ENCODE results near the gene CCDC6. TPM values are rescaled to one million over a fixed set of nuclear protein-coding genes. Genes with fewer than 3 reads are reported as not detected.

The CCDC6 gene
- total RNA-seq, 1 experiment from 2014 or later = 58.4 TPM

DNA sequence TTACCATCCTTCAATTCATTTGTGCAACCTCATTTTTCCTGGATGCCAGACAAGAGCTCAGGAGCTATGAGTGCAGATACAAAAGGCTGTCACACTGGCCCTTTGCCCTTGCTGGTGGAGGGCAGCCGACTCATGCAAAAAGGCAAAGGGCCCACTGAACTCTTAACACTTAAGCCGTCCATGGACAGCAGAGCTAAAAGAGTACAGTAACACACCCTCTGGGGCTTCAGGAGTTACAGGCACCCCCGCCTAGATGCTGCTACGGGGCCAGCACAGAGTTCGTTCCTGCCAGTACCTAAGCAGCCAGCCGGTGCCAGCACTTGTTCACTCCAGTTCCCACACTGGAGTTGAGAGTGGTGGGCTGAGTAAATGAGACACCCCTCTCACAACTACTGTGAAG, 83.2 kb downstream of the CCDC6 start:
- Histone ChIP-seq H3K9me3 (ENCODE audit: control insufficient read depth, low read depth, low read length) (no peaks in the 10 kb centered on the region), H3K56ac (ENCODE audit: insufficient read length, low read depth, low read length) (no peak overlapping the region), H4K8ac (replicated peaks; ENCODE audit: insufficient read length, low read depth, low read length) (no peak overlapping the region), H2BK15ac (ENCODE audit: low read depth, low read length) (no peak overlapping the region), H4K91ac (ENCODE audit: insufficient read length, low read depth, low read length) (no peak overlapping the region), H3K9ac (ENCODE audit: extremely low read depth, insufficient read length, low read length) (no peak overlapping the region), H2BK5ac (ENCODE audit: insufficient read length, low read length) (no peak overlapping the region), H3K18ac (ENCODE audit: insufficient read length, low read depth, low read length) (no peak overlapping the region), H3K4me1 (ENCODE audit: insufficient read depth, low read length) (no peaks in the 10 kb centered on the region), H4K5ac (ENCODE audit: insufficient read length, low read depth, low read length) (no peak overlapping the region), H3K23ac (ENCODE audit: insufficient read length, low read depth, low read length) (no peak overlapping the region), H2BK12ac (ENCODE audit: insufficient read length, low read depth, low read length) (no peak overlapping the region), H2BK20ac (ENCODE audit: low read depth, low read length, poor library complexity, severe bottlenecking) (no peak overlapping the region), H3K4ac (ENCODE audit: low read depth, low read length) (no peak overlapping the region), H2BK120ac (ENCODE audit: low read depth, low read length, poor library complexity, severe bottlenecking) (no peak overlapping the region), H3K23me2 (ENCODE audit: insufficient read length, low read depth, low read length, poor library complexity, severe bottlenecking) (no peaks in the 10 kb centered on the region), H2AFZ (ENCODE audit: low read length) (no peak overlapping the region), H4K20me1 (ENCODE audit: control insufficient read depth, insufficient read depth, insufficient read length) (no peaks in the 10 kb centered on the region), H3K79me2 (ENCODE audit: insufficient read depth, low read length) (no peaks in the 10 kb centered on the region), H3K79me1 (ENCODE audit: insufficient read depth, low read depth, low read length, poor library complexity, severe bottlenecking) (peaks cover 6% of the 10 kb centered on the region), H3K4me2 (ENCODE audit: insufficient read depth, insufficient read length, low read length) (no peak overlapping the region), H3K27ac (ENCODE audit: insufficient read length, low read depth, low read length) (no peak overlapping the region), H2AK5ac (ENCODE audit: insufficient read length, low read length) (no peak overlapping the region), H3K27me3 (ENCODE audit: insufficient read depth, low read length) (no peaks in the 10 kb centered on the region), H3K14ac (ENCODE audit: insufficient read depth, low read length) (no peak overlapping the region), H3T11ph (ENCODE audit: low read length) (no peak overlapping the region)
- WGBS (ENCODE audit: extremely low coverage, insufficient read length, low lambda C conversion rate) = no CpG with 5 or more reads among the region's 6 CpGs
- DNase-seq = no peak
- H3K36me3 Mint-ChIP-seq (ENCODE audit: insufficient read depth in 1 of 3, low read depth in 3 of 3) = peaks cover 25 to 37% (median 27%) of the 10 kb centered on the region in 3 experiments
- peak overlapping the region in 2 of 3 experiments; percentile 68 to 97; a peak in 3 of 7 replicates for H3K27ac Mint-ChIP-seq
- H3K27me3 Mint-ChIP-seq (ENCODE audit: low read depth) = no peaks in the 10 kb centered on the region
- H3K4me1 Mint-ChIP-seq = peaks cover 22 to 34% of the 10 kb centered on the region in 2 experiments
- TF ChIP-seq, protein P1, sequence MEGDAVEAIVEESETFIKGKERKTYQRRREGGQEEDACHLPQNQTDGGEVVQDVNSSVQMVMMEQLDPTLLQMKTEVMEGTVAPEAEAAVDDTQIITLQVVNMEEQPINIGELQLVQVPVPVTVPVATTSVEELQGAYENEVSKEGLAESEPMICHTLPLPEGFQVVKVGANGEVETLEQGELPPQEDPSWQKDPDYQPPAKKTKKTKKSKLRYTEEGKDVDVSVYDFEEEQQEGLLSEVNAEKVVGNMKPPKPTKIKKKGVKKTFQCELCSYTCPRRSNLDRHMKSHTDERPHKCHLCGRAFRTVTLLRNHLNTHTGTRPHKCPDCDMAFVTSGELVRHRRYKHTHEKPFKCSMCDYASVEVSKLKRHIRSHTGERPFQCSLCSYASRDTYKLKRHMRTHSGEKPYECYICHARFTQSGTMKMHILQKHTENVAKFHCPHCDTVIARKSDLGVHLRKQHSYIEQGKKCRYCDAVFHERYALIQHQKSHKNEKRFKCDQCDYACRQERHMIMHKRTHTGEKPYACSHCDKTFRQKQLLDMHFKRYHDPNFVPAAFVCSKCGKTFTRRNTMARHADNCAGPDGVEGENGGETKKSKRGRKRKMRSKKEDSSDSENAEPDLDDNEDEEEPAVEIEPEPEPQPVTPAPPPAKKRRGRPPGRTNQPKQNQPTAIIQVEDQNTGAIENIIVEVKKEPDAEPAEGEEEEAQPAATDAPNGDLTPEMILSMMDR (conservative IDR thresholded peaks at IDR 0.05) = no peak
- no peak overlapping the region for H3K4me3 Mint-ChIP-seq
- peaks cover 0 to 2% of the 10 kb centered on the region in 2 experiments; a peak in 1 of 5 replicates for H3K9me3 Mint-ChIP-seq
